ENCODE data around the gene DBH. TPM values are rescaled to one million over a fixed set of nuclear protein-coding genes. Genes with fewer than 3 reads are reported as not detected.

The DBH gene
- total and polyA plus RNA-seq, 2 donors (not counting 3 experiments of a cell fraction or from before 2014, with no cell fraction given): not detected

DNA sequence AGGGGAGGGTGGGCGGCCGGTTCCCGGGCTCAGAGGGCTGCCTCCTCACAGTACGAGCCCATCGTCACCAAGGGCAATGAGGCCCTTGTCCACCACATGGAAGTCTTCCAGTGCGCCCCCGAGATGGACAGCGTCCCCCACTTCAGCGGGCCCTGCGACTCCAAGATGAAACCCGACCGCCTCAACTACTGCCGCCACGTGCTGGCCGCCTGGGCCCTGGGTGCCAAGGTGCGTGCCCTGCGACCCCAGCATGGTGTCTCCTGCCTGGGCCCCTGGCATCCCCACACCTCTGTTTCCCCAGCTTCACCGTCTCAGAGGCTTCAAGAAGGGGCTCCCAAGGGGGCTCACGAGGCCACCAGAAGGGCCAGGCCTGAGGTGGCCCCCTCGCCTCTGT lies 7.2 kb downstream of the DBH start:
- TF ChIP-seq POLR2A (IDR thresholded peaks at IDR 0.05; ENCODE audit: low read depth, low read length) (no peak), POLR2AphosphoS5 (IDR thresholded peaks at IDR 0.05; ENCODE audit: insufficient read depth, low read depth, low read length) (no peak), MYC (IDR thresholded peaks at IDR 0.05; ENCODE audit: low read depth, low read length) (no peak), JUN (IDR thresholded peaks at IDR 0.05; ENCODE audit: borderline replicate concordance, insufficient read depth, insufficient read length, low read depth) (no peak), GATA2 (IDR thresholded peaks at IDR 0.05; ENCODE audit: insufficient read depth, insufficient read length, low read depth, low read length) (no peak), EZH2 (IDR thresholded peaks at IDR 0.05; ENCODE audit: borderline replicate concordance, low read depth, low read length, severe bottlenecking) (no peak), FOS (IDR thresholded peaks at IDR 0.05; ENCODE audit: borderline replicate concordance, insufficient read depth, low read length) (no peak)
- TF ChIP-seq, protein P1, sequence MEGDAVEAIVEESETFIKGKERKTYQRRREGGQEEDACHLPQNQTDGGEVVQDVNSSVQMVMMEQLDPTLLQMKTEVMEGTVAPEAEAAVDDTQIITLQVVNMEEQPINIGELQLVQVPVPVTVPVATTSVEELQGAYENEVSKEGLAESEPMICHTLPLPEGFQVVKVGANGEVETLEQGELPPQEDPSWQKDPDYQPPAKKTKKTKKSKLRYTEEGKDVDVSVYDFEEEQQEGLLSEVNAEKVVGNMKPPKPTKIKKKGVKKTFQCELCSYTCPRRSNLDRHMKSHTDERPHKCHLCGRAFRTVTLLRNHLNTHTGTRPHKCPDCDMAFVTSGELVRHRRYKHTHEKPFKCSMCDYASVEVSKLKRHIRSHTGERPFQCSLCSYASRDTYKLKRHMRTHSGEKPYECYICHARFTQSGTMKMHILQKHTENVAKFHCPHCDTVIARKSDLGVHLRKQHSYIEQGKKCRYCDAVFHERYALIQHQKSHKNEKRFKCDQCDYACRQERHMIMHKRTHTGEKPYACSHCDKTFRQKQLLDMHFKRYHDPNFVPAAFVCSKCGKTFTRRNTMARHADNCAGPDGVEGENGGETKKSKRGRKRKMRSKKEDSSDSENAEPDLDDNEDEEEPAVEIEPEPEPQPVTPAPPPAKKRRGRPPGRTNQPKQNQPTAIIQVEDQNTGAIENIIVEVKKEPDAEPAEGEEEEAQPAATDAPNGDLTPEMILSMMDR (IDR thresholded peaks at IDR 0.05; ENCODE audit: extremely low read depth in 1 of 2, insufficient read depth in 1 of 2, low read depth in 1 of 2, low read length in 2 of 2): no peak
- TF ChIP-seq, protein P2, sequence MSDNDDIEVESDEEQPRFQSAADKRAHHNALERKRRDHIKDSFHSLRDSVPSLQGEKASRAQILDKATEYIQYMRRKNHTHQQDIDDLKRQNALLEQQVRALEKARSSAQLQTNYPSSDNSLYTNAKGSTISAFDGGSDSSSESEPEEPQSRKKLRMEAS (IDR thresholded peaks at IDR 0.05; ENCODE audit: insufficient read depth, insufficient read length): no peak
- dilution Hi-C loops (cut with MboI; ENCODE audit: extremely low pct_ligation_motif_present, low sequenced_read_pairs) (no loop called here), intact Hi-C loops (cut with micrococcal nuclease) (no loop called here)
- Histone ChIP-seq H3K9me1 (replicated peaks; ENCODE audit: control insufficient read depth, extremely low read depth, insufficient read depth, low read length) (no peaks in the 10 kb centered on the region), H3K36me3 (ENCODE audit: control insufficient read depth in 2 of 2, extremely low read depth in 1 of 2, insufficient read depth in 2 of 2, low read length in 2 of 2) (no peaks in the 10 kb centered on the region), H3K4me1 (ENCODE audit: control insufficient read depth, extremely low read depth, insufficient read depth, low read length) (no peaks in the 10 kb centered on the region), H3K79me2 (ENCODE audit: control insufficient read depth, insufficient read depth, low read length) (no peaks in the 10 kb centered on the region), H3K9ac (replicated peaks; ENCODE audit: extremely low read depth, insufficient read depth, low read length) (no peak overlapping the region), H4K20me1 (replicated peaks; ENCODE audit: control insufficient read depth, extremely low read depth, insufficient read depth, low read length) (no peaks in the 10 kb centered on the region), H3K4me3 (replicated peaks in 1 of 3; ENCODE audit: insufficient read depth in 1 of 3, low read depth in 1 of 3, low read length in 3 of 3) (no peak overlapping the region), H3K27me3 (ENCODE audit: control insufficient read depth in 2 of 2, insufficient read depth in 2 of 2, low read length in 2 of 2) (no peaks in the 10 kb centered on the region), H3K27ac (ENCODE audit: insufficient read depth, low read depth, low read length) (no peak overlapping the region), H3K4me2 (ENCODE audit: insufficient read depth, low read length) (no peak overlapping the region), H2AFZ (ENCODE audit: low read depth, low read length) (no peak overlapping the region), H3K9me3 (replicated peaks; ENCODE audit: control insufficient read depth, insufficient read depth, low read length) (no peaks in the 10 kb centered on the region)
- DNase-seq (ENCODE audit: low read depth, low spot score) (no peak), FAIRE-seq (no peak)
- no TSS peak for BruUV-seq (replicated peaks)
- ChIA-PET CTCF (no interaction called here), POLR2A (no interaction called here)

Data from endothelial cell of umbilical vein (primary cell).